ENCODE results near the gene PIGH. TPM values are rescaled to one million over a fixed set of nuclear protein-coding genes. Genes with fewer than 3 reads are reported as not detected.

PIGH gene
- polyA plus RNA-seq, 1 of the 3 experiments (the other 2 are of a cell fraction), result 23.6 TPM

DNA sequence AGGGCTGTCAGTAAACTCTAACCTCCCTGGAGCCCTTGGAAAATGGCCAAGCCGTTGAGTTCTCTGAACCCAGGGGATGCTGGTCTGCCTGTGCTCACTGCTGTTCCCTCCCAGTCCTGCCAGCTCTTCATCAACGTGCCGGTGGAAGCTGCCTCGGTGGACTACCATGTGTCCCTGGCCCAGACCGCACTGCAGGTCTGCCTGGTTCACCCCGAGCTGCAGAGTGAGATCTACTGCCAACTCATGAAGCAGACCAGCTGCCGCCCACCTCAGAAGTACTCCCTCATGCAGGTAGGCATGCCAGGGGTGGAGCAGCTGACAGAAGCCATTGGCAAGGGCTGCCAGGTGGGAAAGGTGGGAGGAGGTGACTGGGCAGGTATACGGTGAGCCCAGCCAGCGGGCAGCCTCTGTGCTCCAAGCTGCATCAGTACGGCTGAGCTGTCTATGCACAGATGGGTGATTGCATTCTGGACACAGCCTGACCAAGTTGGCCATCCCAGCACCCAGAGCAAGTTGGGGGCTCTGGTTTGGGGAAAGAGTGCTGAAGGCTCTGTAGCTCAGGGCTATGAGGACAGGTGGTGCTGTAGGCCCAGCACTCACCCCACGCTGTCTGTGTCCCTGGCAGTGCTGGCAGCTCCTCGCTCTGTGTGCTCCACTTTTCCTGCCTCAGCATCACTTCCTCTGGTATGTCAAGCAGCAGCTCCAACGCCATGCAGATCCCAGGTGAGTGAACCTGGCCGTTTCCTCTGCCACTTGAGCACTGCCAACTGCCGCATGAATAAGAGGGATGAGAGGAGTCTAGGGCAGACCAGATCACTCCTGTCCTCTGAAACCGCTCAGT is 21.9 kb downstream of the PIGH start:
- ChIA-PET CTCF (interaction anchor here (1.4 to 24.4 kb wide), 5 partner anchors 21 to 151 kb away, joined by 3 to 237 read pairs (median 14); partner anchors contain the start of genes PIGH and RDH12), POLR2A (no interaction called here)
- Histone ChIP-seq H3K9me2 (no peaks in the 10 kb centered on the region), H3K4me3 (ENCODE audit: low read depth in 2 of 2, low read length in 1 of 2) (no peak overlapping the region), H3K4me1 (ENCODE audit: control insufficient read depth in 1 of 2, insufficient read depth in 2 of 2, low read depth in 1 of 2, low read length in 1 of 2) (no peaks in the 10 kb centered on the region; a peak in 1 of 4 replicates), H3K4me2 (no peak overlapping the region), H3K9me3 (no peaks in the 10 kb centered on the region), H3K27me3 (ENCODE audit: insufficient read depth) (no peaks in the 10 kb centered on the region), H3K36me3 (replicated peaks in 1 of 2; ENCODE audit: control insufficient read depth in 1 of 2, insufficient read depth in 2 of 2, low read length in 1 of 2) (no peaks in the 10 kb centered on the region), H3F3A (replicated peaks; ENCODE audit: insufficient read depth) (no peaks in the 10 kb centered on the region), H3K9ac (no peak overlapping the region), H3K79me2 (ENCODE audit: insufficient read depth) (no peaks in the 10 kb centered on the region), H3K27ac (ENCODE audit: low read depth in 2 of 2, low read length in 1 of 2) (no peak overlapping the region), H2AFZ (ENCODE audit: low read depth) (no peak overlapping the region), H4K20me1 (ENCODE audit: insufficient read depth) (no peaks in the 10 kb centered on the region)
- DNase-seq, result no peak
- WGBS (ENCODE audit: low lambda C conversion rate), result 80% methylated on average over 12 of the region's 16 CpGs
- TF ChIP-seq GABPA (IDR thresholded peaks at IDR 0.05; ENCODE audit: low read depth) (no peak), POLR2AphosphoS5 (IDR thresholded peaks at IDR 0.05; ENCODE audit: low read depth, low read length) (no peak), MXI1 (IDR thresholded peaks at IDR 0.05; ENCODE audit: low read depth, low read length) (no peak), FOSL2 (IDR thresholded peaks at IDR 0.05; ENCODE audit: borderline replicate concordance, low read depth) (no peak), RCOR1 (IDR thresholded peaks at IDR 0.05; ENCODE audit: low read length) (no peak), TEAD4 (IDR thresholded peaks at IDR 0.05; ENCODE audit: borderline replicate concordance, insufficient read depth) (no peak), MEF2A (IDR thresholded peaks at IDR 0.05; ENCODE audit: borderline replicate concordance, low read depth) (no peak), GATA2 (CRISPR knock-in tag; IDR thresholded peaks at IDR 0.05) (no peak), RFX5 (IDR thresholded peaks at IDR 0.05; ENCODE audit: low read length) (no peak), NRF1 (IDR thresholded peaks at IDR 0.05; ENCODE audit: low read depth, low read length) (no peak), RXRA (IDR thresholded peaks at IDR 0.05; ENCODE audit: borderline replicate concordance, low read depth) (no peak), ELF1 (IDR thresholded peaks at IDR 0.05) (no peak), EP300 (IDR thresholded peaks at IDR 0.05; ENCODE audit: borderline replicate concordance in 1 of 2, low read depth in 1 of 2, low read length in 1 of 2) (no peak)
- TF ChIP-seq, protein P1, sequence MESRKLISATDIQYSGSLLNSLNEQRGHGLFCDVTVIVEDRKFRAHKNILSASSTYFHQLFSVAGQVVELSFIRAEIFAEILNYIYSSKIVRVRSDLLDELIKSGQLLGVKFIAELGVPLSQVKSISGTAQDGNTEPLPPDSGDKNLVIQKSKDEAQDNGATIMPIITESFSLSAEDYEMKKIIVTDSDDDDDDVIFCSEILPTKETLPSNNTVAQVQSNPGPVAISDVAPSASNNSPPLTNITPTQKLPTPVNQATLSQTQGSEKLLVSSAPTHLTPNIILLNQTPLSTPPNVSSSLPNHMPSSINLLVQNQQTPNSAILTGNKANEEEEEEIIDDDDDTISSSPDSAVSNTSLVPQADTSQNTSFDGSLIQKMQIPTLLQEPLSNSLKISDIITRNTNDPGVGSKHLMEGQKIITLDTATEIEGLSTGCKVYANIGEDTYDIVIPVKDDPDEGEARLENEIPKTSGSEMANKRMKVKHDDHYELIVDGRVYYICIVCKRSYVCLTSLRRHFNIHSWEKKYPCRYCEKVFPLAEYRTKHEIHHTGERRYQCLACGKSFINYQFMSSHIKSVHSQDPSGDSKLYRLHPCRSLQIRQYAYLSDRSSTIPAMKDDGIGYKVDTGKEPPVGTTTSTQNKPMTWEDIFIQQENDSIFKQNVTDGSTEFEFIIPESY (IDR thresholded peaks at IDR 0.05; ENCODE audit: borderline replicate concordance, low read depth), result no peak
- TF ChIP-seq, protein P2, sequence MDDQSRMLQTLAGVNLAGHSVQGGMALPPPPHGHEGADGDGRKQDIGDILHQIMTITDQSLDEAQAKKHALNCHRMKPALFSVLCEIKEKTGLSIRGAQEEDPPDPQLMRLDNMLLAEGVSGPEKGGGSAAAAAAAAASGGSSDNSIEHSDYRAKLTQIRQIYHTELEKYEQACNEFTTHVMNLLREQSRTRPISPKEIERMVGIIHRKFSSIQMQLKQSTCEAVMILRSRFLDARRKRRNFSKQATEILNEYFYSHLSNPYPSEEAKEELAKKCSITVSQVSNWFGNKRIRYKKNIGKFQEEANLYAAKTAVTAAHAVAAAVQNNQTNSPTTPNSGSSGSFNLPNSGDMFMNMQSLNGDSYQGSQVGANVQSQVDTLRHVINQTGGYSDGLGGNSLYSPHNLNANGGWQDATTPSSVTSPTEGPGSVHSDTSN (IDR thresholded peaks at IDR 0.05), result no peak
- TF ChIP-seq, protein P3, sequence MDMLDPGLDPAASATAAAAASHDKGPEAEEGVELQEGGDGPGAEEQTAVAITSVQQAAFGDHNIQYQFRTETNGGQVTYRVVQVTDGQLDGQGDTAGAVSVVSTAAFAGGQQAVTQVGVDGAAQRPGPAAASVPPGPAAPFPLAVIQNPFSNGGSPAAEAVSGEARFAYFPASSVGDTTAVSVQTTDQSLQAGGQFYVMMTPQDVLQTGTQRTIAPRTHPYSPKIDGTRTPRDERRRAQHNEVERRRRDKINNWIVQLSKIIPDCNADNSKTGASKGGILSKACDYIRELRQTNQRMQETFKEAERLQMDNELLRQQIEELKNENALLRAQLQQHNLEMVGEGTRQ (IDR thresholded peaks at IDR 0.05; ENCODE audit: borderline replicate concordance, low read depth, low read length), result no peak
- TF ChIP-seq, protein P4, sequence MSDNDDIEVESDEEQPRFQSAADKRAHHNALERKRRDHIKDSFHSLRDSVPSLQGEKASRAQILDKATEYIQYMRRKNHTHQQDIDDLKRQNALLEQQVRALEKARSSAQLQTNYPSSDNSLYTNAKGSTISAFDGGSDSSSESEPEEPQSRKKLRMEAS (IDR thresholded peaks at IDR 0.05; ENCODE audit: low read depth), result no peak
- TF ChIP-seq, protein P5, sequence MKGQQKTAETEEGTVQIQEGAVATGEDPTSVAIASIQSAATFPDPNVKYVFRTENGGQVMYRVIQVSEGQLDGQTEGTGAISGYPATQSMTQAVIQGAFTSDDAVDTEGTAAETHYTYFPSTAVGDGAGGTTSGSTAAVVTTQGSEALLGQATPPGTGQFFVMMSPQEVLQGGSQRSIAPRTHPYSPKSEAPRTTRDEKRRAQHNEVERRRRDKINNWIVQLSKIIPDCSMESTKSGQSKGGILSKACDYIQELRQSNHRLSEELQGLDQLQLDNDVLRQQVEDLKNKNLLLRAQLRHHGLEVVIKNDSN (IDR thresholded peaks at IDR 0.05; ENCODE audit: borderline replicate concordance, low read depth), result no peak
